PC-9 (cell line): ENCODE measurements around the gene OR11A1. TPM values are rescaled to one million over a fixed set of nuclear protein-coding genes. Genes with fewer than 3 reads are reported as not detected.

Source experiments
- BruUV-seq: library from RNA; stranded (reverse); fragments of 400-500 nt; replicated peaks from 2 replicates; lab custom pipeline; 2021; lab: Mats Ljungman, UMichigan
- CTCF ChIA-PET: fragments of 300-600 bp; sonication (Branson Sonifier 250); formaldehyde crosslinking; loops from one replicate; lab custom pipeline; 2022; ENCODE audit warnings: antibody characterized with exemption; lab: Charles Lee
- POLR2A ChIA-PET: fragments of 300-600 bp; sonication (Branson Sonifier 250); formaldehyde crosslinking; loops from one replicate; lab custom pipeline; 2022; ENCODE audit warnings: antibody characterized with exemption; ENCODE audit not compliant: unreplicated experiment; lab: Charles Lee
- DNase-seq, 2 experiments: peaks; one replicate each; pipeline versions ENCODE4 v3.0.0 to v3.0.0-alpha.2; 2015 to 2022; ENCODE audit warnings: mixed read lengths in 1 of 2
- H2AFZ ChIP-seq: fragments of 200-600 bp; sonication (generic); 2 replicates; pipeline ENCODE4 v1.8.1; 2017; ENCODE audit warnings: antibody characterized with exemption
- H3F3A ChIP-seq: fragments of 200-600 bp; sonication (generic); 2 replicates; pipeline ENCODE4 v1.8.1; 2017; ENCODE audit warnings: antibody characterized with exemption, mild to moderate bottlenecking, low read depth; ENCODE audit not compliant: insufficient read depth
- H3K27ac ChIP-seq: fragments of 200-600 bp; sonication (generic); 2 replicates; pipeline ENCODE4 v1.6.1; 2016; ENCODE audit warnings: mixed run types
- H3K27me3 ChIP-seq: fragments of 200-600 bp; sonication (generic); 2 replicates; pipeline ENCODE4 v1.6.1; 2016; ENCODE audit warnings: low read depth, mixed run types; ENCODE audit not compliant: insufficient read depth
- H3K36me3 ChIP-seq: fragments of 200-600 bp; sonication (generic); 2 replicates; pipeline ENCODE4 v1.6.1; 2016; ENCODE audit warnings: low read depth, mixed run types
- H3K4me1 ChIP-seq: fragments of 200-600 bp; sonication (generic); replicated peaks from 2 replicates; pipeline ENCODE4 v1.6.1; 2016; ENCODE audit warnings: mixed run types; ENCODE audit not compliant: insufficient read depth
- H3K4me2 ChIP-seq: fragments of 200-600 bp; sonication (generic); 2 replicates; pipeline ENCODE4 v1.6.1; 2017; ENCODE audit warnings: mixed run types
- H3K4me3 ChIP-seq: fragments of 200-600 bp; sonication (generic); 2 replicates; pipeline ENCODE4 v1.6.1; 2016; ENCODE audit warnings: mixed run types
- H3K79me2 ChIP-seq: fragments of 200-600 bp; sonication (generic); 2 replicates; pipeline ENCODE4 v1.6.1; 2017; ENCODE audit warnings: low read depth, mixed run types
- H3K9me2 ChIP-seq: fragments of 200-600 bp; sonication (generic); 2 replicates; pipeline ENCODE4 v1.8.1; 2017; ENCODE audit warnings: mild to moderate bottlenecking; ENCODE audit not compliant: insufficient read depth
- H3K9me3 ChIP-seq: fragments of 200-600 bp; sonication (generic); 2 replicates; pipeline ENCODE4 v1.8.1; 2016; ENCODE audit warnings: low read depth; ENCODE audit not compliant: insufficient read depth
- H4K20me1 ChIP-seq: fragments of 200-600 bp; sonication (generic); 2 replicates; pipeline ENCODE4 v1.8.1; 2017; ENCODE audit not compliant: insufficient read depth
- CTCF ChIP-seq: fragments of 200-600 bp; sonication (generic); conservative IDR thresholded peaks from 2 replicates; pipeline ENCODE4 v1.6.1; 2017; ENCODE audit warnings: mixed run types, antibody characterized with exemption, mild to moderate bottlenecking, moderate library complexity
- EZH2 ChIP-seq: fragments of 200-600 bp; sonication (generic); IDR thresholded peaks from 2 replicates; pipeline ENCODE4 v1.8.0; 2017; ENCODE audit warnings: antibody characterized with exemption, low read depth
- intact Hi-C: fragments of 100-400 bp; cut with micrococcal nuclease; formaldehyde crosslinking; loops from one replicate; pipeline ENCODE4 v1.10.0; 2022; ENCODE audit not compliant: unreplicated experiment
- total RNA-seq: library from RNA; stranded (reverse); gene quantifications from 2 replicates; pipeline ENCODE4 v1.2.3, GENCODE V29; 2021

OR11A1 gene
- total RNA-seq, 1 experiment from 2014 or later: not detected

GRCh38 chr6:29478740-29479139 lies 21.9 kb upstream of the OR11A1 start:
- H3K27ac ChIP-seq: no peak overlapping the region
- H3K27me3 ChIP-seq: no peaks in the 10 kb centered on the region; the same call in 1 of the 2 replicates
- no peak for DNase-seq
- no peaks in the 10 kb centered on the region for H3F3A ChIP-seq
- POLR2A ChIA-PET: no interaction called here
- H2AFZ ChIP-seq: no peak overlapping the region
- BruUV-seq: no TSS peak
- no peak overlapping the region for H3K4me3 ChIP-seq
- H3K79me2 ChIP-seq: no peaks in the 10 kb centered on the region
- H3K4me1 ChIP-seq: no peaks in the 10 kb centered on the region
- TF ChIP-seq CTCF (no peak), EZH2 (no peak)
- H3K36me3 ChIP-seq: no peaks in the 10 kb centered on the region
- H4K20me1 ChIP-seq: no peaks in the 10 kb centered on the region
- intact Hi-C loops: no loop called here
- H3K9me3 ChIP-seq: no peaks in the 10 kb centered on the region
- no peaks in the 10 kb centered on the region for H3K9me2 ChIP-seq
- H3K4me2 ChIP-seq: no peak overlapping the region
- CTCF ChIA-PET: no interaction called here

DNA sequence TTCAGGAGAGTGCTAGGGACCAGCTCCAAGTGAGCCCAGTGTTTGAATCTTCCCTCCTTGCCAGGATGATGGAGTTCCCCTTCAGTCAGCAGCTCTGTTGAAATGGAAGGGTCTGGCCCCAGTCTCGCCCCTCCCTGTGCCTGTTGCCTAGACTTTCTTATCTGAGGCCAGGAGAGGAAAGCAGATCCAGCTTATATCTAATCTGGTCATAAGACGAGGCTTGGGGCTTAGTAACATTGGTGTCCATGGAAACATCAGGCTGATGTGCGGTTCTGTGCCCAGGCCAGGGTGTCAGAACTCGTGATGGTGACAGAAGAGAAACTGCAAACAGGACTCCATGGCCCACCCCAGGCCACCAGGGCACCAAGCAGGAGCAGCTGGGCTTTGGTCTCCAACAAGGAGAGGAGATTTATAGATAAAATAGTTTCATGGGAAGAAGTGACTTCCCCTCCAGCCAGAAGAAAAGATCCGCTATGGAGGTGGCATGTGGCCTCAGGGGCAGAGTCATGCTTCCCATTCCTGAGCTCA lies 21.1 kb upstream of the OR11A1 start:
- Histone ChIP-seq H2AFZ (no peak overlapping the region), H3K27ac (no peak overlapping the region), H3K36me3 (no peaks in the 10 kb centered on the region), H3K27me3 (no peaks in the 10 kb centered on the region; the same call in none of the 2 replicates), H3K4me1 (no peaks in the 10 kb centered on the region), H3F3A (no peaks in the 10 kb centered on the region), H4K20me1 (no peaks in the 10 kb centered on the region), H3K9me3 (no peaks in the 10 kb centered on the region), H3K4me3 (no peak overlapping the region), H3K9me2 (no peaks in the 10 kb centered on the region), H3K4me2 (no peak overlapping the region), H3K79me2 (no peaks in the 10 kb centered on the region)
- ChIA-PET POLR2A (no interaction called here), CTCF (no interaction called here)
- intact Hi-C loops: no loop called here
- no peak for DNase-seq
- TF ChIP-seq CTCF (no peak), EZH2 (no peak)
- no TSS peak for BruUV-seq

DNA sequence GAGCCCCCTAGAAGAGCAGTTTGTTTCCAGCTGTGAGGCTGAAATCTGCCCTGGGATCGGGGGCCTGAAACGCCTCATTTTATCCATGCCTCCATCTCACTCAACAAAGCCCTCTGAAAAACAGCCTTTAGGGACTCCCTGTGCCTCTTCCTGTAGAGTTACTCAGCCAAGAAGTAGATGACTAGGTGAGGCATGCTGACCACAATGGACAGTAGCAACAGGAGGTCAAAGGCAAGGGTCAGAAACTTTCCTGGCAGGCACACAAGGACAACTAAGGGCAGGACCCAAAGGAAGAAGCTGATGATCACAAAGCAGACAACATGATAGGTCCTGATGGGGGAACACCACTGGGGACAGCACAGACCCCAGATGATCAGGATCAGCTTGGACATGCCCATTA lies 18.1 kb upstream of the OR11A1 start:
- Histone ChIP-seq H3K4me1 (no peaks in the 10 kb centered on the region), H4K20me1 (no peaks in the 10 kb centered on the region), H3K9me3 (no peaks in the 10 kb centered on the region), H3K9me2 (no peaks in the 10 kb centered on the region), H3K4me3 (no peak overlapping the region), H3K79me2 (no peaks in the 10 kb centered on the region), H3K27me3 (peaks cover 8% of the 10 kb centered on the region), H3K4me2 (no peak overlapping the region), H3F3A (no peaks in the 10 kb centered on the region), H3K27ac (no peak overlapping the region), H3K36me3 (no peaks in the 10 kb centered on the region), H2AFZ (no peak overlapping the region)
- no peak for DNase-seq
- TF ChIP-seq EZH2: no peak
- TF ChIP-seq CTCF: no peak
- intact Hi-C loops: no loop called here
- ChIA-PET POLR2A (no interaction called here), CTCF (no interaction called here)
- no TSS peak for BruUV-seq
